ENCODE data around the gene ESPNL. TPM values are rescaled to one million over a fixed set of nuclear protein-coding genes. Genes with fewer than 3 reads are reported as not detected.

Gene ESPNL
- total RNA-seq, 2 experiments from 2014 or later = 0.05 TPM; not detected in 1

DNA sequence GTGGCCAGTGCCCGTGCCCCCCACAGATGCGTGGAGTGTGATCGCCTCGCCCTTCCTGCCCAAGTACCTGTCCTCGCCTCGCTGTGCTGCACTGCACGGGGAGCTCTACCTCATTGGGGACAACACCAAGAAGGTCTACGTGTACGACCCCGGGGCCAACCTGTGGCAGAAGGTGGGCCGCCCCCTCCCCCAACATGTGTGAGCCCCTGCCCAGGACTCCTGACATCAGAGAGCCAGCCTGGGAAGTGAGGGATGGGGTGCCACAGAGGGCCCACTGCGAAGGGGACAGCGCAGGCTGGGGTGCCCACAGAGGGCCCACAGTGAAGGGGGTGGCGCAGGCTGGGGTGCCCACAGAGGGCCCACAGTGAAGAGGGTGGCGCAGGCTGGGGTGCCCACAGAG lies 48.8 kb downstream of the ESPNL start:
- ATAC-seq = no peak
- Mint-ChIP-seq H3K4me1 (no peaks in the 10 kb centered on the region), H3K4me3 (no peak overlapping the region)

DNA sequence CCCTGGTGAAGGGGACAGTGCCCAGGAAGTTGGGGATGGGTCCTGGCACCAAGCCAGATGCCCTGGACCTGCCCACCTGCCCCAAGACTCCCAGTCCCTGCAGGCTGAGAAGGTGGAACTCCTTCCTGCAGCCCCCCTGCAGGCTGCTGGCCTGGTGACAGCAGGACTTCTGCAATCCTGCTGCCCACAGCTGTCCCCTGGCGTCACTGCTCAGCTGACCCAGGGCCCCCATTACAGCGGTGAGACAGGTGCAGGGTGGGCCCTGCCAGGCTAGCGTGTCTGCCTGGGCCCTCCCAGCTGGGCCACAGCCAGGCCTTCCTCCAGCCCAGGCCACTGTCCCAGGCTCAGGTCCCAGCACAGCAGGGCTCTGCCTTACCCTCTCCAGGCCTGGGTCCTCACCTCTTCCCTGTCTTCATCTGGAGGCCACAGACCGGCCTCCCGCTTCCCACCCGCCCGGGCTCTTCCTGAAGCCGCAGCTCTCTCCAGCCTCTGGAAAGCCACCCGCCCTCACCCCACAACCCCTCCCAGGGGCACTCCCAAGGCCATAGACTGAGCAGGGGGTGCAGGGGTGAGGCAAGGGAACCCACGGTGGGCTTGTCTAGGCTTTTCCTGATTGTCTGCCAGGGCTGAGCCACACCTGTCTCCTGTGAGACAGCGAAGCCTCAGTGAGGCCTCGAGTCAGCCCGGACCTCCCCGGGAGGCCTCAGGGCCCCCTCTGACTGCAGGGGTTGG lies 49.9 kb downstream of the ESPNL start:
- no peaks in the 10 kb centered on the region for H3K27me3 Mint-ChIP-seq
- DNase-seq = no peak
- no peaks in the 10 kb centered on the region for H3K4me1 Mint-ChIP-seq
- ATAC-seq = no peak
- no peak overlapping the region for H3K27ac Mint-ChIP-seq
- CTCF ChIA-PET = no interaction called here
- H3K9me3 Mint-ChIP-seq (ENCODE audit: low read depth) = no peaks in the 10 kb centered on the region
- no peak overlapping the region for H3K4me3 Mint-ChIP-seq
- H3K36me3 Mint-ChIP-seq = no peaks in the 10 kb centered on the region

More for the DNA sequence above, 48.8 kb downstream of the ESPNL start:
- CTCF ChIA-PET = no interaction called here
- H3K27me3 Mint-ChIP-seq = no peaks in the 10 kb centered on the region
- H3K36me3 Mint-ChIP-seq = no peaks in the 10 kb centered on the region
- DNase-seq = no peak
- H3K9me3 Mint-ChIP-seq (ENCODE audit: low read depth) = no peaks in the 10 kb centered on the region
- no peak overlapping the region for H3K27ac Mint-ChIP-seq

DNA sequence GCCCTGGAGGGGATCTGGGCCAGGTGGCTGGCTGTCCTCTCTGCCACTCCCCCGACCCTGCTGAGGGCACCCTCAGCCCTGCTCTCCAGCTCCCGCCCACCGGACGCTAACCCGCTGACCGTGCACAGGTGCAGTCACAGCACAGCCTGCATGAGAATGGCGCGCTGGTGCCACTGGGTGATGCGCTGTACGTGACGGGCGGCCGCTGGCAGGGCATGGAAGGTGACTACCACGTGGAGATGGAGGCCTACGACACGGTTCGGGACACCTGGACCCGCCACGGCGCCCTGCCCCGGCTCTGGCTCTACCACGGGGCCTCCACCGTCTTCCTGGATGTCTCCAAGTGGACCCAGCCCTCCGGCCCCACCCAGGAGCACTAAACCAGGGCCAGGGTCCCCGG lies 50.5 kb downstream of the ESPNL start:
- Mint-ChIP-seq H3K27ac (no peak overlapping the region), H3K4me1 (no peaks in the 10 kb centered on the region), H3K9me3 (ENCODE audit: low read depth) (no peaks in the 10 kb centered on the region), H3K4me3 (no peak overlapping the region), H3K36me3 (no peaks in the 10 kb centered on the region), H3K27me3 (no peaks in the 10 kb centered on the region)
- CTCF ChIA-PET = no interaction called here
- no peak for ATAC-seq
- DNase-seq = no peak

DNA sequence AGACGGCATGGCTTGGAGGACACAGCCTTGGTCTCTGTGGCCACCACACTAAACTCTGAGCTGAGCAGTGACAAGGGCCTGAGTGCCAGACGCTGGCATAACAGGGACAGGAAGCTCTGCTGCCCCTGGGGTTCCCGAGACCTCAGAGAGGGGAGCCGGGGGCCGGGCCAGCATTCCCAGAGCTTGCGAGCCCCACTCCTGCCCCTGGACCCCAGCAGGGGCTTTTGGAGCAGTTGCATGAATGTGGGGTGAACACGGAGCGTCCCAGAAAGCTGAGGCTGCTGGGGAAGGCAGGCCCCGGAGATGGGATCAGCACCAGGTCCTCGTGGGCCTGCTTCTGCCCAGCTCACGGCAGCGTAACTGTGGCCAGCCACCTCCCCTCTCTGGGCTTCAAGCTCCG lies 51.1 kb downstream of the ESPNL start:
- Mint-ChIP-seq H3K4me3 (no peak overlapping the region), H3K27ac (no peak overlapping the region), H3K36me3 (no peaks in the 10 kb centered on the region), H3K4me1 (no peaks in the 10 kb centered on the region), H3K9me3 (ENCODE audit: low read depth) (no peaks in the 10 kb centered on the region), H3K27me3 (no peaks in the 10 kb centered on the region)
- no peak for DNase-seq
- CTCF ChIA-PET = no interaction called here
- no peak for ATAC-seq

DNA sequence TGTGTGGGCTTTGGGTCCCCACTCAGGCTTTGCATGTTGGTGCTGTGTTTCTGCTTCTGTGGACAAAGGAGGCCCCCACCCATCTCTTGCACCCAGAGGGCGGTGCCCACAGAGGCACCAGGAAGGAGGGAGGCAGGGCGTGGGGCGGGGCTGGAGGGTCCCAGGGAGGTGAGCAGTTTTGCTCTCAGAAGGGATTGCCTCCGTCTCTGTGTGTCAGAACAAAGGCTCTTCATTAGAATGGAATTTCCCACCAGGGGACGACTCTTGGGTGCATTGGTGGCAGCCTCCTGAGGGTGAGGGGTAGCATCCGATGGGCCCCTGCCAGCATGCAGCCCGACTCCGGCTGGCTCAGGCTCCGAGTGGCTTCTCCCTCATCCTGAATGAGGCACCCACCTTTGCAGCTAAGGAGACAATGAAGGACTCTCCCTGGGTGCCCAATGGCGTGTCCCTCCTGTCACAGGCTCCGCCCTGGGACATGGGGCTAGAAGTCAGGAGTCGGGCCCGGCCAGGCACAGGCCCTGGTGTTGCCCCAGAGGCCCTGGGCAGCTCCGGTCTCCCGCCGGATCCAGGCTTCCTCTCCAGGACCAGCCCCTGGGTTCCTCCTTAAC lies 51.6 kb downstream of the ESPNL start:
- H3K36me3 Mint-ChIP-seq = no peaks in the 10 kb centered on the region
- no peak overlapping the region for H3K27ac Mint-ChIP-seq
- DNase-seq = no peak
- H3K27me3 Mint-ChIP-seq = no peaks in the 10 kb centered on the region
- H3K4me1 Mint-ChIP-seq = no peaks in the 10 kb centered on the region
- CTCF ChIA-PET = no interaction called here
- no peak overlapping the region for H3K4me3 Mint-ChIP-seq
- H3K9me3 Mint-ChIP-seq (ENCODE audit: low read depth) = no peaks in the 10 kb centered on the region
- ATAC-seq = no peak

DNA sequence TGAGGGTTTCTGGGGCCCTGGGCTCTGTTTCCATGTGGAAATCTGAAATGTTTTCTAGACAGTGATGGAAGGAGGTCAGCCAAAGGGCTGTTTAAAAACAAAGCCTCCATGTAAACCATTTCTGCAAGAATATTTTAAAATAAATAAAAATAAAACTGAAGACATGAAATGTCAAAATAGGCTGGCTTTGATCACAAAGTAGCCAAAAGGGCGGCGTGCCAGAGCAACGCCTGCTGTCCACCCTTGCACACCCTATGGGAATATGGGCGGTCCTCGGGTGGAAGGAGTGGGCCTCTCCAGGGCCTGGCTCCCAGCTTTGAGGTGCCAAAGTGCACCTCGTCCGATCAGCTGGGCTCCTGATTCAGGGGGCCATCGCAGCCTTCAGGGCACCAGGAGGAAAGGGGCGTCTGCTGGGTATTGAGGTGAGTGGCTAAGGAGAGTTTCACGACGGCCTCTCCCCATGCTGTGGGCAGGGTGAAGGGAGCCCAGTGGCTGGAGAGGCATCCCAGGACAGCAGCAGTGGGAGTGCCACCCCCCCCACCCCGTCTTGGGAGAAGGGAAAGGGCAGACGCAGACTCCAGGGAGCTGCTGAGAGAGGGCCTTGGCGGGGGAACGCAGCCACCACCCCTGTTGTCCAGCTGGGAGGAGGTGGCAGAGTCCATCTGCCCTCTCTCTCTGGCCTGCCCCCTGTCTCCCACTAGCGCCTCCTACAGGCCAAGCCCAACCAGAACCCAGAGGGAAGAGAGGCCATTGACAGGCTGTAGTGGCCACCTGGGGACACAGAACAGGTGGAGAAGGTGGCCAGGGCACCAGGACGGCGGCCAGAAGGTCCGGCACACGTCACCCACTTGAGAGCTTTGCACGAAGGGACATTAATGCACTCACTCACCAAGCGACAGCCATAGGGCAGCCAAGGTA lies 52.9 kb downstream of the ESPNL start:
- no peak for ATAC-seq
- H3K4me3 Mint-ChIP-seq = no peak overlapping the region
- H3K27ac Mint-ChIP-seq = no peak overlapping the region
- H3K36me3 Mint-ChIP-seq = no peaks in the 10 kb centered on the region
- DNase-seq = no peak
- CTCF ChIA-PET = no interaction called here
- no peaks in the 10 kb centered on the region for H3K4me1 Mint-ChIP-seq
- H3K9me3 Mint-ChIP-seq (ENCODE audit: low read depth) = no peaks in the 10 kb centered on the region
- H3K27me3 Mint-ChIP-seq = peaks cover 6% of the 10 kb centered on the region

DNA sequence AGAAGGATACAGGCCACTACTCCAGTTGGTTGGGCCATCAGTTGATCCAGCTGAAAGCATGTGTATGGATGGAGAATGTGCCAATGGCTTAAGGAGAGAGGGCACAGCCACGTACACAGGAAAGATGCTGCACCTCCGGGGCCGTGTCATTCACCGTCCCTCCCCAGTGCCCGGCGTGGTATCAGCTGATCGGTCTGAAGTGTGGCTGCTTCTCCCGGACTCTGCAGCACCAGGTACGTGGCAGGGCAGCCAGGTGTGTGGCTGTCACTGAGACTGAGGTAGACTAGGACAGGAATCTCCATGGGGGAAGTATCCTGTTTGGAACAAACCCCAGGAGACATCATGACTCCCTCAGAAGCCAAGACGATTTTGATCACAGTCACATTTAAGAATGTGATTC lies 54.4 kb downstream of the ESPNL start:
- Mint-ChIP-seq H3K4me1 (peaks cover 4% of the 10 kb centered on the region), H3K36me3 (no peaks in the 10 kb centered on the region), H3K27me3 (peaks cover 14% of the 10 kb centered on the region), H3K27ac (no peak overlapping the region), H3K4me3 (no peak overlapping the region), H3K9me3 (ENCODE audit: low read depth) (no peaks in the 10 kb centered on the region)
- DNase-seq = no peak
- CTCF ChIA-PET = no interaction called here
- ATAC-seq = no peak

DNA sequence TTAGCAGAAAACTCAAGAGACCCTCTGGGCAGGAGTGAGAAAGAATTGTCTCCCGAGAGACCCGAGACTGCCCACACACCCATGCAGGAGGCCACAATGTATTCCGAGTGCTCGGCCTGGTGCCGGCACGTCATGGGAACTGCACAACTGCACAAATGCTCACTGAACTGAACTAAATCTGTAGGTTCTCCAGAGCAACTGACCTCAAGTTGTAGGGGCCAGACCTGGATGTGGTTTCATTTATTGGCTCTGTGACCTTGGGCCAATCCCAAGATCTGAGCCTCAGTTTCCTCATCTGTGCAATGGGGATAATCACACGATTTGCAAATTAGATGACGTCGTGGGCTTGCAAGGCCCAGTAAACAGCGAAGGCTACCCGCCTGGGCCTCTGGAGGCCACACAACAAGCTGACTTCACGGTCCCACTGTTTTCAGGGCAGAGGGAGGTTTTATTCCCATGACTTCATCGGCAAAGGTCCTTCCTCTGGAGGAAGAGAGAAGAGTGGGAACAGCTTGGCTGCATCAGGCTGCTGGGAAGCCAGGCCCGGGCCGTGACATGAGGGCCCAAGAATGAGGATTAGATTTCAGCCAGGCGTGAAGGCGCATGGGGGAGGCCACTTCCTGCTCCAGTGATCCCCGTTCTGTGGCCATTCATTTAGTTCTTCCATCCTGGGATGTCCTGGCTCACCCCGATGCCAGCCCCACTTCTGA lies 55.1 kb downstream of the ESPNL start:
- CTCF ChIA-PET = no interaction called here
- no peaks in the 10 kb centered on the region for H3K9me3 Mint-ChIP-seq (ENCODE audit: low read depth)
- DNase-seq (no peak), ATAC-seq (no peak)
- H3K27ac Mint-ChIP-seq = no peak overlapping the region
- peaks cover 4% of the 10 kb centered on the region for H3K4me1 Mint-ChIP-seq
- H3K27me3 Mint-ChIP-seq = peaks cover 20% of the 10 kb centered on the region
- H3K36me3 Mint-ChIP-seq = no peaks in the 10 kb centered on the region
- H3K4me3 Mint-ChIP-seq = no peak overlapping the region

DNA sequence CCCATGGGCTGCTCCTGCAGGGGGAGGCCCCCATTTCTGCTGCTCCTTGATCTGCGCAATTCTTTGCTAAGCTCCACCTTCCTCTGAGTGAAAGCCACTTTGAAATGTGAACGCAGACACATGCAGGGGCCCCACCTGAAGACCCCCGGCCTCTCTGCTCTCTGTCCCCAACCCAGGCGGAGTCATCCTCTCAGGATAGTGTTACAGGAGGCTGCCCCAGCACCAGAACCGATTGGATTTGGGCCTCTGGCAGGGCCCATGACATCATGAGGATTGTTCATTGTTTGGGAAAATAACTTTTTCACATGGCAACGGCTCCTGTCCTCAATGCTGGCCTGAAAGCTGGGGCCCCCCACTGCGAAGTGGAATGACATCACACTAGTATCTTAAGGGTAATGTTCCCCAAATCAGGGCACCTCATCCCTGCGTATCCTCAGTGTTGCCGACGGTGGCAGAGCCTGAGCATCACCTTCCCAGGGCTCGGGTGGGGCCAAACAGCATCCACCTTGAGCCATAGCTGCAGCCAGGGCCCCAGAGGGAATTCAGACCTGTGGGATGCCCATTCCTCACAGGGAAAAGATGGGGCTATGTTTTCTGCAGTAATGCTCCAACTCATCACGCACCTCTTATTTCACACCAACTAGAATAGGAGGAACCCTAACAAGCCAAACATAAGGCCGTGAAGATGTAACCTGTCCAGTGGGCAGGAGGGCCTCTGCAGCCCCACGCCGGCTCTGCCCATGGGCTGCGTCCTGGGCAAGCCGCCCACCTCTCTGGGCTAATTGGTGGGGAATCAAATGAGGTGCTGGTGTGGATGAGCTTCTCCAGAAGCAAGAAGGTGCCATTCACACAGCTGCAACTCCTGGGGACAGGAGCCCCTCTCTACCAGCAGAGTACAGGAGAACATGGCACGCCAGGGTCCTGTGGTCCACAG lies 55.9 kb downstream of the ESPNL start:
- ATAC-seq = no peak
- no peak for DNase-seq
- H3K4me1 Mint-ChIP-seq = peaks cover 4% of the 10 kb centered on the region
- no peaks in the 10 kb centered on the region for H3K36me3 Mint-ChIP-seq
- H3K27me3 Mint-ChIP-seq = peaks cover 25% of the 10 kb centered on the region
- CTCF ChIA-PET = no interaction called here
- no peak overlapping the region for H3K4me3 Mint-ChIP-seq
- H3K27ac Mint-ChIP-seq = no peak overlapping the region
- H3K9me3 Mint-ChIP-seq (ENCODE audit: low read depth) = no peaks in the 10 kb centered on the region

DNA sequence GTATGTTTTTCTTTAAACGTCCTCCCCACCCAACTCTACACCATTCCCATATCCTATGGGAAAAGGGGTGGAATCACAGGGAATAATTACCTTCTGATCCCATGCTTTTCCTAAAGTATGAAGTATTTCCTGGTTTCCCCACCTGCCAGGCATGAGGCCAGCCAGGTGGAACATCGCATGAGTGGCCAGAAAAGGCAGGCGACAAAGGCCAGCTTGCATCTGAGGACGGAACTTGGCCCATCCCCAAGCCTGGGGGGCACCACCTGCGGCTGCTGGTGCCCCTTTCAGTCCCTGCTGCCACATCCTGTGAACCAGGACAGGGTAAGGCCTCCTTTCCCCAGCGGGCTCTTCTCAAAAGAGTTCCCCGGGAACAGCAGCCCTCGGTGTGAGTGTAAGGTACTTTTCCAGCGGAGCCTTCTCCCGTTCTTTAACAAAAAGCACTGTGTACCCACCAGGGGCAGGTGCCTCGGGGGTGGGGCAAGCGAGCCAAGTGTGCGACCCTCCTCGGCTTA lies 57.4 kb downstream of the ESPNL start:
- H3K36me3 Mint-ChIP-seq = no peaks in the 10 kb centered on the region
- peaks cover 38% of the 10 kb centered on the region for H3K27me3 Mint-ChIP-seq
- no peak overlapping the region for H3K4me3 Mint-ChIP-seq
- H3K4me1 Mint-ChIP-seq = peaks cover 4% of the 10 kb centered on the region
- DNase-seq (no peak), ATAC-seq (no peak)
- no peak overlapping the region for H3K27ac Mint-ChIP-seq
- no peaks in the 10 kb centered on the region for H3K9me3 Mint-ChIP-seq (ENCODE audit: low read depth)
- CTCF ChIA-PET = no interaction called here

DNA sequence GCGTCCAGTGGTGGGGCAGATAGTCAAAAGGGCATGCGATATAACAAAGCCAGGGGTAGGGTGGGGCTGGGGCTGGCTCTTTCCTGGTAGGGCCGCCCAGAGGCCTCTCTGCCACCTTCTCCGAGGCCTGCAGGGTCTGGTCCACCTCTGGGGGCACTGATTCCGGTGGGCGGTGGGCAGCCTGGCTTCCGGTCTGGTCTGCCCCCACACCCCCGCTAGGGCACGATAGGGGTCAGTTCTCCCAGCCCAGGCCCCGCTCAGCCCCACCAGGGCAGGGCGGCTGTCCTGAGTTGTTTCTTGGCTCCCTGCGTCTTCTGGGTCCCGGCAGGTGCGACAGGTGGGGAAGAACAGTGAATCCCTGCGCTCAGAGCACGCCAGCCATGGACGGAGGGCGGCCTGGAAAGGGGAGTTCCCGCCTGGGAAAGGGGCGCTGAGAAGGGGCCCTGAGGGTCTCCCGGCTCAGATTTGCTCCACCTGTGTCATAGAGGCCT lies 57.9 kb downstream of the ESPNL start:
- Mint-ChIP-seq H3K27me3 (peaks cover 42% of the 10 kb centered on the region), H3K36me3 (no peaks in the 10 kb centered on the region), H3K4me1 (peaks cover 4% of the 10 kb centered on the region), H3K27ac (no peak overlapping the region), H3K4me3 (no peak overlapping the region), H3K9me3 (ENCODE audit: low read depth) (no peaks in the 10 kb centered on the region)
- CTCF ChIA-PET = no interaction called here
- no peak for DNase-seq
- ATAC-seq = no peak

DNA sequence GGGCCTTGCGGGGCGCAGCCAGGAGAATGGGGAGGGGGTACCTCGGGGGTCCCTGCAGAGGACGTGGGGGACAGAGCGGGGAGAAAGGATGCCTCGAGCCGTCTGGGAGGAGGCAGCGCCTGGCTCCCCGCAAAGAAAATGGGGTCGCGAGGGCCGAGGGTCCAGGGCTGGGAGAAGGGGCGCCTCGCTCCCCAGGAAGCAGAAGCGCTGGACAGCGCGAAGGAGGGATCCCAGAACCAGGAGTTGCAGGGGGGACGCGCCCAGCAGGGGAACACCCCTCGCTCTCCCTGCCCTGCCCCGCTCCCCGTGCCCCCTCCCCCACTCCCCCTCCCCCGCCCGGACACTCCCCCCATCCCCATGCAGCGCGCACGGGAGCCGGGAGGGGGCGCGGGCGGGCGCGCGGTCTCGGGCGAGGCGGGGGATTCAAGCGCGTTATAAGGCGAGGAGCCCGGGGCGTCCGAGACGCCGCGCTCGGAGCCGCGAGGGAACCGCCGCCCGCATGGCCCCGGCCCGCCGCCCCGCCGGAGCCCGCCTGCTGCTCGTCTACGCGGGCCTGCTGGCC lies 58.5 kb downstream of the ESPNL start, which contains the start of gene ERFE:
TSS of gene ERFE (plus strand) at position 462 of the 562 bp plus-strand sequence. CDS start at position 500, 38 bp downstream.
- Mint-ChIP-seq H3K9me3 (ENCODE audit: low read depth) (no peaks in the 10 kb centered on the region), H3K36me3 (no peaks in the 10 kb centered on the region), H3K27me3 (peaks cover 45% of the 10 kb centered on the region), H3K4me3 (peak within 1 kb of the TSS; percentile 39), H3K4me1 (peaks cover 4% of the 10 kb centered on the region), H3K27ac (no peak within 1 kb of the TSS)
- DNase-seq (no peak), ATAC-seq (peak; percentile 74)
- CTCF ChIA-PET = interaction anchor here (2.9 kb wide), 1 partner anchor 105 kb away, joined by 31 read pairs; no protein-coding TSS in a partner anchor
